IMR-90 (cell line): ENCODE results near the gene PRDM15. TPM values are rescaled to one million over a fixed set of nuclear protein-coding genes. Genes with fewer than 3 reads are reported as not detected.

Experiments
- ATAC-seq: fragments of 200-7000 bp; cut with Tn5 transposase; 2 replicates; pipeline ENCODE4 v1.9.1; 2020; ENCODE audit warnings: low read depth, mild to moderate bottlenecking, moderate library complexity
- BruUV-seq: library from RNA; stranded (reverse); fragments of 400-500 nt; replicated peaks from 2 replicates; lab custom pipeline; 2021; lab: Mats Ljungman, UMichigan
- CTCF ChIA-PET: fragments of 300-600 bp; formaldehyde crosslinking; extraction: SDS; loops from one replicate; lab custom pipeline; 2021; ENCODE audit warnings: antibody characterized with exemption; lab: Yijun Ruan, JAX
- POLR2A ChIA-PET: fragments of 300-600 bp; sonication (Branson Sonifier 250); formaldehyde crosslinking; loops from one replicate; lab custom pipeline; 2022; ENCODE audit warnings: antibody characterized with exemption; ENCODE audit not compliant: unreplicated experiment; lab: Charles Lee
- DNase-seq: peaks from one replicate; pipeline ENCODE4 v3.0.0; 2013
- H2AFZ ChIP-seq: replicated peaks from 2 replicates; pipeline ENCODE3; 2013; ENCODE audit warnings: low read length, mild to moderate bottlenecking; ENCODE audit not compliant: poor library complexity
- H2AK5ac ChIP-seq: 2 replicates; pipeline ENCODE4 v1.6.1; 2013; ENCODE audit warnings: low read depth, low read length, inconsistent platforms
- H2AK9ac ChIP-seq: replicated peaks from 2 replicates; pipeline ENCODE3; 2013; ENCODE audit warnings: mild to moderate bottlenecking, low read depth, low read length, moderate library complexity; ENCODE audit not compliant: poor library complexity
- H2BK120ac ChIP-seq: 2 replicates; pipeline ENCODE4 v1.6.1; 2013; ENCODE audit warnings: low read depth, low read length, inconsistent platforms
- H2BK15ac ChIP-seq: 3 replicates; pipeline ENCODE4 v1.6.1; 2013; ENCODE audit warnings: low read depth, low read length, inconsistent platforms
- H2BK20ac ChIP-seq: 2 replicates; pipeline ENCODE4 v1.6.1; 2013; ENCODE audit warnings: low read depth, mild to moderate bottlenecking, inconsistent platforms, low read length, moderate library complexity
- H2BK5ac ChIP-seq: 2 replicates; pipeline ENCODE4 v1.6.1; 2013; ENCODE audit warnings: mild to moderate bottlenecking, low read depth, low read length, inconsistent platforms; ENCODE audit not compliant: poor library complexity, severe bottlenecking
- H3K14ac ChIP-seq: replicated peaks from 2 replicates; pipeline ENCODE4 v1.6.1; 2013; ENCODE audit warnings: low read depth, low read length, inconsistent platforms
- H3K18ac ChIP-seq: 2 replicates; pipeline ENCODE4 v1.6.1; 2013; ENCODE audit warnings: low read depth, low read length, control low read depth
- H3K23ac ChIP-seq: 2 replicates; pipeline ENCODE4 v1.6.1; 2013; ENCODE audit warnings: low read depth, low read length, inconsistent platforms
- H3K27ac ChIP-seq: 2 replicates; pipeline ENCODE4 v1.5.1; 2013; ENCODE audit warnings: mild to moderate bottlenecking, control low read depth, low read length; ENCODE audit not compliant: insufficient read depth
- H3K27me3 ChIP-seq: 2 replicates; pipeline ENCODE4 v1.6.1; 2013; ENCODE audit warnings: low read length; ENCODE audit not compliant: control insufficient read depth, insufficient read depth
- H3K36me3 ChIP-seq: 2 replicates; pipeline ENCODE4 v1.6.1; 2013; ENCODE audit warnings: low read length, mixed read lengths; ENCODE audit not compliant: control insufficient read depth, insufficient read depth
- H3K4ac ChIP-seq: 2 replicates; pipeline ENCODE4 v1.6.1; 2013; ENCODE audit warnings: low read depth, low read length, inconsistent platforms
- H3K4me1 ChIP-seq: 2 replicates; pipeline ENCODE4 v1.6.1; 2013; ENCODE audit warnings: low read length, mixed read lengths; ENCODE audit not compliant: control insufficient read depth, insufficient read depth
- H3K4me2 ChIP-seq: 2 replicates; pipeline ENCODE4 v1.6.1; 2013; ENCODE audit warnings: low read depth, mild to moderate bottlenecking, control low read depth, low read length, moderate library complexity
- H3K4me3 ChIP-seq: 2 replicates; pipeline ENCODE4 v1.5.1; 2013; ENCODE audit warnings: low read depth, mild to moderate bottlenecking, control low read depth, low read length, moderate library complexity; ENCODE audit not compliant: insufficient read depth
- H3K56ac ChIP-seq: 2 replicates; pipeline ENCODE4 v1.6.1; 2013; ENCODE audit warnings: low read length, inconsistent platforms; ENCODE audit not compliant: insufficient read depth; ENCODE audit errors: extremely low read depth
- H3K79me1 ChIP-seq, 2 experiments: 2 replicates each; pipeline ENCODE4 v1.6.1; 2013; ENCODE audit warnings: low read length in 2 of 2, inconsistent platforms in 1 of 2, low read depth in 1 of 2
- H3K9ac ChIP-seq: 2 replicates; pipeline ENCODE4 v1.6.1; 2013; ENCODE audit warnings: low read depth, low read length, control low read depth
- H3K9me1 ChIP-seq: 2 replicates; pipeline ENCODE4 v1.6.1; 2013; ENCODE audit warnings: low read length, inconsistent platforms; ENCODE audit not compliant: insufficient read depth
- H3K9me3 ChIP-seq: 2 replicates; pipeline ENCODE4 v1.6.1; 2013; ENCODE audit warnings: low read length; ENCODE audit not compliant: control insufficient read depth, insufficient read depth
- H4K20me1 ChIP-seq: 2 replicates; pipeline ENCODE4 v1.6.1; 2013; ENCODE audit warnings: low read length, inconsistent platforms; ENCODE audit not compliant: insufficient read depth
- H4K5ac ChIP-seq: 2 replicates; pipeline ENCODE4 v1.6.1; 2013; ENCODE audit warnings: mild to moderate bottlenecking, low read depth, low read length, control low read depth
- H4K8ac ChIP-seq, 2 experiments: 2 replicates each; pipeline ENCODE4 v1.6.1; 2013; ENCODE audit warnings: low read depth in 2 of 2, low read length in 2 of 2, control low read depth in 1 of 2, inconsistent platforms in 1 of 2
- H4K91ac ChIP-seq: 2 replicates; pipeline ENCODE4 v1.6.1; 2013; ENCODE audit warnings: low read depth, low read length, inconsistent platforms; ENCODE audit not compliant: insufficient read depth
- BHLHE40 ChIP-seq: fragments of 150-350 bp; IDR thresholded peaks from 2 replicates; pipeline ENCODE4 v1.6.1; 2016; ENCODE audit warnings: mild to moderate bottlenecking, low read depth, low read length
- CEBPB ChIP-seq: IDR thresholded peaks from 2 replicates; pipeline ENCODE4 v1.6.1; 2012; ENCODE audit warnings: low read depth, low read length, improper control_type of control experiment
- CHD1 ChIP-seq: IDR thresholded peaks from 2 replicates; pipeline ENCODE4 v1.6.1; 2012; ENCODE audit warnings: low read depth, low read length, improper control_type of control experiment
- FOS ChIP-seq: fragments of 150-350 bp; IDR thresholded peaks from 2 replicates; pipeline ENCODE4 v1.6.1; 2016; ENCODE audit warnings: low read depth, low read length
- MAFK ChIP-seq: IDR thresholded peaks from 2 replicates; pipeline ENCODE4 v1.6.1; 2012; ENCODE audit warnings: low read depth, low read length, improper control_type of control experiment
- MXI1 ChIP-seq: IDR thresholded peaks from 2 replicates; pipeline ENCODE4 v1.6.1; 2012; ENCODE audit warnings: low read depth, mild to moderate bottlenecking, low read length, moderate library complexity, borderline replicate concordance
- NFE2L2 ChIP-seq: fragments of 150-350 bp; IDR thresholded peaks from 2 replicates; pipeline ENCODE4 v1.6.1; 2016; ENCODE audit warnings: low read depth, mild to moderate bottlenecking, low read length
- POLR2A ChIP-seq: IDR thresholded peaks from 2 replicates; pipeline ENCODE4 v1.6.1; 2012; ENCODE audit warnings: mild to moderate bottlenecking, low read depth, low read length
- RAD21 ChIP-seq: IDR thresholded peaks from 2 replicates; pipeline ENCODE4 v1.6.1; 2012; ENCODE audit warnings: low read length, improper control_type of control experiment
- RCOR1 ChIP-seq: IDR thresholded peaks from 2 replicates; pipeline ENCODE4 v1.6.1; 2012; ENCODE audit warnings: mild to moderate bottlenecking, low read length, improper control_type of control experiment; ENCODE audit not compliant: insufficient replicate concordance
- RFX5 ChIP-seq: IDR thresholded peaks from 2 replicates; pipeline ENCODE4 v1.8.0; 2012; ENCODE audit warnings: low read depth, mild to moderate bottlenecking, low read length, moderate library complexity
- SMC3 ChIP-seq: fragments of 150-350 bp; IDR thresholded peaks from 2 replicates; pipeline ENCODE4 v1.6.1; 2016; ENCODE audit warnings: low read depth, mild to moderate bottlenecking, antibody characterized with exemption, low read length, moderate library complexity
- WGBS, 2 experiments: methylation state at CpG; one replicate each; pipeline versions ENCODE4 v1.1.5 to v1.1.7; 2013; ENCODE audit warnings: missing lambda C conversion rate in 2 of 2; ENCODE audit not compliant: insufficient read length in 1 of 2; ENCODE audit errors: extremely low coverage in 2 of 2; 5-methylcytosine and 5-hydroxymethylcytosine counted together
- dilution Hi-C: fragments of 300-500 bp; cut with HindIII; formaldehyde crosslinking; loops from one replicate; pipeline ENCODE4 v1.14.3; 2018; ENCODE audit warnings: low sequenced_read_pairs; ENCODE audit not compliant: unreplicated experiment
- in situ Hi-C: fragments of 300-500 bp; cut with MboI; formaldehyde crosslinking; loops from 3 replicates; pipeline ENCODE4 v1.14.3; 2019; ENCODE audit warnings: low sequenced_read_pairs, inconsistent platforms, mixed read lengths
- intact Hi-C: fragments of 100-400 bp; cut with micrococcal nuclease; formaldehyde crosslinking; loops from 2 replicates; pipeline ENCODE4 v1.10.0; 2022
- polyA plus RNA-seq, 3 experiments: library from polyadenylated mRNA; depleted of rRNA; stranded (reverse); fragments of >200 nt; gene quantifications; 2 replicates each; pipeline ENCODE4 v1.2.3, GENCODE V29; 2012; ENCODE audit warnings: low replicate concordance in 1 of 3
- total RNA-seq: library from RNA; depleted of rRNA; stranded (reverse); fragments of >200 nt; gene quantifications from 2 replicates; pipeline ENCODE4 v1.2.3, GENCODE V29; 2012
- TF ChIP-seq, protein P1 (sequence below): conservative IDR thresholded peaks from 2 replicates; pipeline ENCODE4 v1.5.1; 2012; ENCODE audit warnings: mild to moderate bottlenecking, low read depth, low read length, improper control_type of control experiment
- TF ChIP-seq, protein P2 (sequence below): fragments of 150-350 bp; IDR thresholded peaks from 2 replicates; pipeline ENCODE4 v1.6.1; 2017; ENCODE audit warnings: mild to moderate bottlenecking, antibody characterized with exemption, low read length, low read depth

The PRDM15 gene
- total and polyA plus RNA-seq, 2 of the 4 experiments (the other 2 are of a cell fraction): 7.3 to 8.8 TPM

DNA sequence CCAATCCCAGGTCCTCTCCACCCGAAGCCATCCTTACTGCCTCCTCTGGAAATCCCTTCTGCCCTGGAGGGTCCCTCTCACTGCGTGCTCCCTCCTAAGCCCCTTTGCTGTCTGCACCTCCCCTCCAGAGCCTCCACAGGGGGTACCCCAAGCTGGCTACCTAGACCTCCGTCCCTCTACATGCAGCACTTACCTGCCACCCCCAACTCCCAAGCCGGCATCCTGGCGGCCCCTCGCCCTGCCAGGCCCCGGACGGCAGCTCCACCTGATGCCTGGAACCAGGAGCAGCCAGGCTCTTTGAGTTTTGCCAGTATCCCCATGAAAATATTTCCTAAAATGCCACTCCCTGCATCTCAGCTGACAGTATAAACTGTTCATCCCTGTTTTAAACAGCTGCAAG is 4.1 kb downstream of the PRDM15 start:
- Histone ChIP-seq H2BK15ac (no peak overlapping the region), H3K79me1 (peaks cover 18 to 64% of the 10 kb centered on the region in 2 experiments), H4K8ac (no peak overlapping the region), H4K91ac (no peak overlapping the region), H4K5ac (no peak overlapping the region), H3K56ac (no peak overlapping the region), H3K27ac (no peak overlapping the region), H3K9me3 (no peaks in the 10 kb centered on the region), H3K9ac (no peak overlapping the region), H3K18ac (no peak overlapping the region), H3K4me3 (no peak overlapping the region), H2AK9ac (peak overlapping the region; percentile 32), H2AFZ (no peak overlapping the region), H3K23ac (no peak overlapping the region), H3K36me3 (0 out of 2 replicates have a peak, but pooled peaks cover 1% of the 10 kb centered on the region), H3K4me2 (no peak overlapping the region), H3K4ac (no peak overlapping the region), H3K4me1 (peaks cover 3% of the 10 kb centered on the region), H3K14ac (no peak overlapping the region), H2BK120ac (no peak overlapping the region), H2BK5ac (no peak overlapping the region), H3K9me1 (peaks cover 18% of the 10 kb centered on the region; the same call in 1 of the 2 replicates), H2AK5ac (no peak overlapping the region), H4K20me1 (peaks cover 5% of the 10 kb centered on the region; the same call in 1 of the 2 replicates), H3K27me3 (no peaks in the 10 kb centered on the region), H2BK20ac (no peak overlapping the region)
- ChIA-PET CTCF (no interaction called here), POLR2A (no interaction called here)
- no TSS peak for BruUV-seq
- dilution Hi-C loops (no loop called here), intact Hi-C loops (no loop called here), in situ Hi-C loops (no loop called here)
- ATAC-seq (no peak), DNase-seq (no peak)
- TF ChIP-seq CHD1: no peak
- no peak for TF ChIP-seq POLR2A
- no peak for TF ChIP-seq BHLHE40
- TF ChIP-seq RCOR1: no peak
- TF ChIP-seq CEBPB: no peak
- TF ChIP-seq SMC3: no peak
- TF ChIP-seq RFX5: no peak
- TF ChIP-seq MXI1: no peak
- TF ChIP-seq NFE2L2: no peak
- TF ChIP-seq, protein P1, sequence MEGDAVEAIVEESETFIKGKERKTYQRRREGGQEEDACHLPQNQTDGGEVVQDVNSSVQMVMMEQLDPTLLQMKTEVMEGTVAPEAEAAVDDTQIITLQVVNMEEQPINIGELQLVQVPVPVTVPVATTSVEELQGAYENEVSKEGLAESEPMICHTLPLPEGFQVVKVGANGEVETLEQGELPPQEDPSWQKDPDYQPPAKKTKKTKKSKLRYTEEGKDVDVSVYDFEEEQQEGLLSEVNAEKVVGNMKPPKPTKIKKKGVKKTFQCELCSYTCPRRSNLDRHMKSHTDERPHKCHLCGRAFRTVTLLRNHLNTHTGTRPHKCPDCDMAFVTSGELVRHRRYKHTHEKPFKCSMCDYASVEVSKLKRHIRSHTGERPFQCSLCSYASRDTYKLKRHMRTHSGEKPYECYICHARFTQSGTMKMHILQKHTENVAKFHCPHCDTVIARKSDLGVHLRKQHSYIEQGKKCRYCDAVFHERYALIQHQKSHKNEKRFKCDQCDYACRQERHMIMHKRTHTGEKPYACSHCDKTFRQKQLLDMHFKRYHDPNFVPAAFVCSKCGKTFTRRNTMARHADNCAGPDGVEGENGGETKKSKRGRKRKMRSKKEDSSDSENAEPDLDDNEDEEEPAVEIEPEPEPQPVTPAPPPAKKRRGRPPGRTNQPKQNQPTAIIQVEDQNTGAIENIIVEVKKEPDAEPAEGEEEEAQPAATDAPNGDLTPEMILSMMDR: no peak
- no peak for TF ChIP-seq RAD21
- TF ChIP-seq FOS: no peak
- TF ChIP-seq, protein P2, sequence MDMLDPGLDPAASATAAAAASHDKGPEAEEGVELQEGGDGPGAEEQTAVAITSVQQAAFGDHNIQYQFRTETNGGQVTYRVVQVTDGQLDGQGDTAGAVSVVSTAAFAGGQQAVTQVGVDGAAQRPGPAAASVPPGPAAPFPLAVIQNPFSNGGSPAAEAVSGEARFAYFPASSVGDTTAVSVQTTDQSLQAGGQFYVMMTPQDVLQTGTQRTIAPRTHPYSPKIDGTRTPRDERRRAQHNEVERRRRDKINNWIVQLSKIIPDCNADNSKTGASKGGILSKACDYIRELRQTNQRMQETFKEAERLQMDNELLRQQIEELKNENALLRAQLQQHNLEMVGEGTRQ: no peak
- TF ChIP-seq MAFK: no peak
- WGBS, 2 experiments: 100% methylated on average over 7 of the region's 8 CpGs; no CpG with 5 or more reads in 1 of the 2 experiments
